ENCODE results near the gene BACE2. TPM values are rescaled to one million over a fixed set of nuclear protein-coding genes. Genes with fewer than 3 reads are reported as not detected.

Gene BACE2
- total and polyA plus RNA-seq, 2 of the 13 experiments (the other 11 are each of a cell fraction or from before 2014, with no cell fraction given) = 0.07 to 0.11 TPM

DNA sequence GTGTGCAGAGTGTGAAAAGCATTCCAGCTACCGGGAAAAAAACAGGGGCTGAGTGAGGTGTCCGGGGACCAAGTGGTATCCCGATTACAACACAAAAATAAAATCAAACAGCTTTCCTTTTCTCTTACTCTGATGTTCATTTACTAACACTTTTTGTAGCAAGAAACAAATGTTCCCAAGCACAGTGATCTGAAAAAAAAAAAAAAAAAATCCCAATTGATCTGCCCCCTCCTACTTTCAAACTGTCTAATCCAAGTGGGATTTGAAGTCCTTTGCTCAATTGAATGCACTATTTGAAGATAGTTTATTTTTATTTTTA lies 1.3 kb downstream of the BACE2 start (continued):
- no peak for TF ChIP-seq ZNF235 (CRISPR knock-in tag; IDR thresholded peaks at IDR 0.05; ENCODE audit: borderline replicate concordance)
- TF ChIP-seq, protein P1, sequence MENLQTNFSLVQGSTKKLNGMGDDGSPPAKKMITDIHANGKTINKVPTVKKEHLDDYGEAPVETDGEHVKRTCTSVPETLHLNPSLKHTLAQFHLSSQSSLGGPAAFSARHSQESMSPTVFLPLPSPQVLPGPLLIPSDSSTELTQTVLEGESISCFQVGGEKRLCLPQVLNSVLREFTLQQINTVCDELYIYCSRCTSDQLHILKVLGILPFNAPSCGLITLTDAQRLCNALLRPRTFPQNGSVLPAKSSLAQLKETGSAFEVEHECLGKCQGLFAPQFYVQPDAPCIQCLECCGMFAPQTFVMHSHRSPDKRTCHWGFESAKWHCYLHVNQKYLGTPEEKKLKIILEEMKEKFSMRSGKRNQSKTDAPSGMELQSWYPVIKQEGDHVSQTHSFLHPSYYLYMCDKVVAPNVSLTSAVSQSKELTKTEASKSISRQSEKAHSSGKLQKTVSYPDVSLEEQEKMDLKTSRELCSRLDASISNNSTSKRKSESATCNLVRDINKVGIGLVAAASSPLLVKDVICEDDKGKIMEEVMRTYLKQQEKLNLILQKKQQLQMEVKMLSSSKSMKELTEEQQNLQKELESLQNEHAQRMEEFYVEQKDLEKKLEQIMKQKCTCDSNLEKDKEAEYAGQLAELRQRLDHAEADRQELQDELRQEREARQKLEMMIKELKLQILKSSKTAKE (CRISPR knock-in tag; IDR thresholded peaks at IDR 0.05; ENCODE audit: borderline replicate concordance) = no peak
- no peak for TF ChIP-seq POLR2AphosphoS5 (IDR thresholded peaks at IDR 0.05; ENCODE audit: low read depth, low read length)
- TF ChIP-seq, protein P2, sequence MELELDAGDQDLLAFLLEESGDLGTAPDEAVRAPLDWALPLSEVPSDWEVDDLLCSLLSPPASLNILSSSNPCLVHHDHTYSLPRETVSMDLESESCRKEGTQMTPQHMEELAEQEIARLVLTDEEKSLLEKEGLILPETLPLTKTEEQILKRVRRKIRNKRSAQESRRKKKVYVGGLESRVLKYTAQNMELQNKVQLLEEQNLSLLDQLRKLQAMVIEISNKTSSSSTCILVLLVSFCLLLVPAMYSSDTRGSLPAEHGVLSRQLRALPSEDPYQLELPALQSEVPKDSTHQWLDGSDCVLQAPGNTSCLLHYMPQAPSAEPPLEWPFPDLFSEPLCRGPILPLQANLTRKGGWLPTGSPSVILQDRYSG (CRISPR knock-in tag; IDR thresholded peaks at IDR 0.05) = no peak
- TF ChIP-seq ZNF546 (CRISPR knock-in tag; conservative IDR thresholded peaks at IDR 0.05) = no peak
- no peak for TF ChIP-seq ZNF761 (CRISPR knock-in tag; conservative IDR thresholded peaks at IDR 0.05)
- no peak for TF ChIP-seq ZNF317 (CRISPR knock-in tag; IDR thresholded peaks at IDR 0.05)
- TF ChIP-seq KLF15 (CRISPR knock-in tag; IDR thresholded peaks at IDR 0.05; ENCODE audit: borderline replicate concordance) = no peak

DNA sequence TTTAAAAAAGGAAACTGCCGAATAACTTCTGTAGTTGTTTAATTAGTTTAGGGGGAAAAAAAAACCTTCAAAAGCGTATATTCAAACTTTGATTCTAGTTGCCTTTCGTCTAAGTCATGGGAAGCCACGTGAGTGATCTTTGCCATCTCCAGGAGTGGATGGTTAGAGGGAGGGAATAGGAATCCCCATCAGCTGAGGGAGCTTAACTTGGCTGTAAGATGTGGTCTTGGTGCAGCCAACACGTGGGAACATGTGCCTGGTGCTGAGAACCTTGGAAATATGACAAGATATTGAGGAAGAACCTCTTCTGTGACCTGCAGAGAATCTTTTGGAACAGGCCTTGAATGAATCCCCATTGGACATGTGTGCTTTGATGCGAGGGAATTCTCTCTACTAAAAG lies 1.7 kb downstream of the BACE2 start:
- no peaks in the 10 kb centered on the region for H3K9me3 ChIP-seq (ENCODE audit: low read length)
- ATAC-seq (no peak), FAIRE-seq (no peak), DNase-seq (ENCODE audit: low spot score) (no peak)
- no peaks in the 10 kb centered on the region for H3K79me2 ChIP-seq (ENCODE audit: insufficient read depth, low read length)
- peaks cover 6 to 54% of the 10 kb centered on the region in 2 experiments; a peak in 4 of 5 replicates for H3K27me3 ChIP-seq (ENCODE audit: control insufficient read depth in 1 of 2, insufficient read depth in 2 of 2, low read length in 2 of 2)
- no peak overlapping the region for H3K4me3 ChIP-seq (replicated peaks in 1 of 3; ENCODE audit: insufficient read depth in 1 of 3, low read depth in 2 of 3, low read length in 3 of 3)
- no peaks in the 10 kb centered on the region for H3K36me3 ChIP-seq (replicated peaks in 1 of 2; ENCODE audit: control insufficient read depth in 1 of 2, insufficient read depth in 2 of 2, low read length in 2 of 2)
- H2AFZ ChIP-seq (ENCODE audit: low read length) = no peak overlapping the region
- in situ Hi-C loops (cut with HindIII; ENCODE audit: extremely low pct_ligation_motif_present, low pct_unique_long_range_greater_than_20kb) (no loop called here), intact Hi-C loops (cut with micrococcal nuclease; ENCODE audit: unreplicated experiment) (no loop called here)
- 26% methylated on average over 6 of the region's 6 CpGs for WGBS (ENCODE audit: low lambda C conversion rate)
- no peak overlapping the region for H3K4me2 ChIP-seq (ENCODE audit: low read depth, low read length)
- H4K20me1 ChIP-seq (ENCODE audit: insufficient read depth, low read length) = no peaks in the 10 kb centered on the region
- no peak overlapping the region for H3K9ac ChIP-seq (ENCODE audit: insufficient read depth, low read depth, low read length)
- H3K27ac ChIP-seq (ENCODE audit: extremely low read length, insufficient read depth, low read length) = no peak overlapping the region
- CTCF ChIA-PET (ENCODE audit: low intra/inter-chr PET ratio, low total read pairs) = no interaction called here
- POLR2A ChIA-PET = no interaction called here
- no peaks in the 10 kb centered on the region for H3K4me1 ChIP-seq (ENCODE audit: insufficient read depth, low read length)
- no TSS peak for BruUV-seq (replicated peaks)
- TF ChIP-seq ZSCAN9 (CRISPR knock-in tag; IDR thresholded peaks at IDR 0.05; ENCODE audit: borderline replicate concordance) (no peak), ETV5 (CRISPR knock-in tag; IDR thresholded peaks at IDR 0.05; ENCODE audit: borderline replicate concordance) (no peak), PTBP1 (IDR thresholded peaks at IDR 0.05; ENCODE audit: low read depth, low read length, poor library complexity, severe bottlenecking) (no peak), MZF1 (CRISPR knock-in tag; IDR thresholded peaks at IDR 0.05; ENCODE audit: borderline replicate concordance) (no peak), XRCC5 (optimal IDR thresholded peaks at IDR 0.05; ENCODE audit: low read length) (no peak), ZNF792 (CRISPR knock-in tag; IDR thresholded peaks at IDR 0.05) (no peak), MIXL1 (CRISPR knock-in tag; IDR thresholded peaks at IDR 0.05) (no peak)
